ENCODE results near the gene MPC1L. TPM values are rescaled to one million over a fixed set of nuclear protein-coding genes. Genes with fewer than 3 reads are reported as not detected.
"Not testable (repeated sequence)": the region's sequence is repeated elsewhere in the genome, so short reads cannot be mapped to it uniquely, and the experiment has no call there.

Gene MPC1L
- total RNA-seq, 3 donors from 2014 or later: not detected

GRCh38 chrX:40579900-40580536 lies 43.2 kb upstream of the MPC1L start:
- ATAC-seq (no peak), DNase-seq (peak in 1 of 3 donors; percentile 7)
- intact Hi-C loops (cut with DNase I, micrococcal nuclease): no loop called here

GRCh38 chrX:40580537-40581335 lies 42.5 kb upstream of the MPC1L start, which contains the start of gene ATP6AP2:
TSS of gene ATP6AP2 (plus strand) at chrX:40580970. CDS start at chrX:40581066, 96 bp downstream.
- ATAC-seq (peak; percentile 99), DNase-seq (peak; percentile 91 to 95 (median 92))
- Histone ChIP-seq H3K4me3 (peak within 1 kb of the TSS; percentile 32), H3K4me1 (ENCODE audit: low read depth) (peaks cover 6% of the 10 kb centered on the region), H3K36me3 (ENCODE audit: low read depth) (no peaks in the 10 kb centered on the region), H3K9me3 (no peaks in the 10 kb centered on the region)
- TF ChIP-seq CTCF (IDR thresholded peaks at IDR 0.05): no peak
- intact Hi-C loops (cut with DNase I, micrococcal nuclease): no loop called here

More at GRCh38 chrX:40579900-40580536, 43.2 kb upstream of the MPC1L start:
- peaks cover 6% of the 10 kb centered on the region for H3K4me1 ChIP-seq (ENCODE audit: low read depth)
- TF ChIP-seq CTCF (IDR thresholded peaks at IDR 0.05): no peak
- no peaks in the 10 kb centered on the region for H3K9me3 ChIP-seq
- no peaks in the 10 kb centered on the region for H3K36me3 ChIP-seq (ENCODE audit: low read depth)
- H3K4me3 ChIP-seq: peak overlapping the region; percentile 32

GRCh38 chrX:40581336-40581920 lies 41.8 kb upstream of the MPC1L start:
- intact Hi-C loops (cut with DNase I, micrococcal nuclease): no loop called here
- peak overlapping the region; percentile 32 for H3K4me3 ChIP-seq
- H3K9me3 ChIP-seq: no peaks in the 10 kb centered on the region
- H3K36me3 ChIP-seq (ENCODE audit: low read depth): no peaks in the 10 kb centered on the region
- DNase-seq: no peak
- peak; percentile 4 for ATAC-seq
- no peak for TF ChIP-seq CTCF (IDR thresholded peaks at IDR 0.05)
- H3K4me1 ChIP-seq (ENCODE audit: low read depth): peaks cover 6% of the 10 kb centered on the region

- ATAC-seq; DNase-seq; intact Hi-C loops (cut with DNase I, micrococcal nuclease); H3K36me3 ChIP-seq (ENCODE audit: low read depth); H3K9me3 ChIP-seq; H3K4me1 ChIP-seq (ENCODE audit: low read depth); H3K4me3 ChIP-seq: not testable (repeated sequence)
Measured at GRCh38 chrX:40582178-40582577, 41.0 kb upstream of the MPC1L start.

- no peaks in the 10 kb centered on the region for H3K9me3 ChIP-seq
- no peak for ATAC-seq
- no peak for DNase-seq
- no peak for TF ChIP-seq CTCF (IDR thresholded peaks at IDR 0.05)
- H3K36me3 ChIP-seq (ENCODE audit: low read depth): no peaks in the 10 kb centered on the region
- intact Hi-C loops (cut with DNase I, micrococcal nuclease): no loop called here
- no peak overlapping the region for H3K4me3 ChIP-seq
- peaks cover 6% of the 10 kb centered on the region for H3K4me1 ChIP-seq (ENCODE audit: low read depth)
Measured at GRCh38 chrX:40582811-40583210, 40.4 kb upstream of the MPC1L start.

- ATAC-seq; H3K9me3 ChIP-seq; H3K36me3 ChIP-seq (ENCODE audit: low read depth); H3K4me1 ChIP-seq (ENCODE audit: low read depth); H3K4me3 ChIP-seq; intact Hi-C loops (cut with DNase I, micrococcal nuclease); DNase-seq: not testable (repeated sequence)
Measured at GRCh38 chrX:40587623-40588022, 35.6 kb upstream of the MPC1L start.

GRCh38 chrX:40589616-40590321 lies 33.5 kb upstream of the MPC1L start:
- H3K4me3 ChIP-seq; H3K9me3 ChIP-seq; intact Hi-C loops (cut with DNase I, micrococcal nuclease); H3K36me3 ChIP-seq (ENCODE audit: low read depth); H3K4me1 ChIP-seq (ENCODE audit: low read depth); DNase-seq; ATAC-seq: not testable (repeated sequence)
